CD14-positive monocyte (primary cell): ENCODE measurements around the gene NEDD4L. TPM values are rescaled to one million over a fixed set of nuclear protein-coding genes. Genes with fewer than 3 reads are reported as not detected.

Source experiments
- DNase-seq, 3 donors: peaks; one replicate each; pipeline ENCODE4 v3.0.0-alpha.2; 2011 to 2022
- H2AFZ ChIP-seq: 2 replicates; pipeline ENCODE4 v1.6.0; 2012; ENCODE audit warnings: mild to moderate bottlenecking, low read depth, low read length, inconsistent platforms; ENCODE audit not compliant: insufficient read depth, poor library complexity, severe bottlenecking
- H3K27ac ChIP-seq, 2 donors: 1 replicate in 1 of 2; 2 replicates in 1 of 2; pipeline ENCODE4 v1.5.1; 2012 to 2013; ENCODE audit warnings: low read length in 2 of 2, control low read depth in 1 of 2, inconsistent platforms in 1 of 2, low read depth in 1 of 2, mild to moderate bottlenecking in 1 of 2
- H3K27me3 ChIP-seq, 2 donors: one replicate each; pipeline versions ENCODE4 v1.6.0 to v1.6.1; 2011 to 2013; ENCODE audit warnings: low read length in 2 of 2; ENCODE audit not compliant: control insufficient read depth in 2 of 2, insufficient read depth in 2 of 2
- H3K36me3 ChIP-seq, 2 donors: replicated peaks in 1 of 2; 1 replicate in 1 of 2; 2 replicates in 1 of 2; pipeline versions ENCODE4 v1.5.1 to v1.6.1; 2012 to 2013; ENCODE audit warnings: low read length in 2 of 2, control low read depth in 1 of 2, inconsistent platforms in 1 of 2, mild to moderate bottlenecking in 1 of 2; ENCODE audit not compliant: insufficient read depth in 2 of 2, control insufficient read depth in 1 of 2
- H3K4me1 ChIP-seq, 2 donors: 1 replicate in 1 of 2; 2 replicates in 1 of 2; pipeline versions ENCODE4 v1.5.1 to v1.6.1; 2012 to 2013; ENCODE audit warnings: low read length in 2 of 2, control low read depth in 1 of 2, inconsistent platforms in 1 of 2, mild to moderate bottlenecking in 1 of 2, moderate library complexity in 1 of 2; ENCODE audit not compliant: insufficient read depth in 2 of 2, control insufficient read depth in 1 of 2
- H3K4me2 ChIP-seq: replicated peaks from 2 replicates; pipeline ENCODE3; 2012; ENCODE audit warnings: low read length, moderate library complexity, mild to moderate bottlenecking; ENCODE audit not compliant: poor library complexity, severe bottlenecking; ENCODE audit errors: extremely low read depth
- H3K4me3 ChIP-seq, 3 experiments: fragments of 200-600 bp in 1 of 3; sonication (generic) in 1 of 3; replicated peaks in 1 of 3; 1 replicate in 2 of 3; 2 replicates in 1 of 3; pipeline ENCODE4 v1.5.1; 2011 to 2013; ENCODE audit warnings: low read length in 3 of 3, mild to moderate bottlenecking in 3 of 3, control low read depth in 2 of 3, low read depth in 2 of 3, inconsistent platforms in 1 of 3, moderate library complexity in 1 of 3
- H3K79me2 ChIP-seq: 2 replicates; pipeline ENCODE4 v1.6.0; 2012; ENCODE audit warnings: mild to moderate bottlenecking, control low read depth, inconsistent platforms, low read length, moderate library complexity; ENCODE audit not compliant: insufficient read depth
- H3K9ac ChIP-seq: 2 replicates; pipeline ENCODE4 v1.6.0; 2017; ENCODE audit warnings: low read length, mild to moderate bottlenecking; ENCODE audit not compliant: insufficient read depth, poor library complexity, severe bottlenecking
- H3K9me3 ChIP-seq, 2 donors: replicated peaks in 1 of 2; 1 replicate in 1 of 2; 2 replicates in 1 of 2; pipeline versions ENCODE4 v1.5.1 to v1.6.1; 2012 to 2013; ENCODE audit warnings: low read length in 2 of 2, control low read depth in 1 of 2; ENCODE audit not compliant: control insufficient read depth in 1 of 2, insufficient read depth in 1 of 2
- H4K20me1 ChIP-seq: 2 replicates; pipeline ENCODE4 v1.6.0; 2012; ENCODE audit warnings: mild to moderate bottlenecking, low read length, control low read depth, moderate library complexity; ENCODE audit not compliant: insufficient read depth
- H3K27ac Mint-ChIP-seq, 7 donors: one replicate each; pipeline ENCODE4 v1.8.0; 2020; ENCODE audit warnings: mild to moderate bottlenecking in 7 of 7, mixed read lengths in 7 of 7, moderate library complexity in 6 of 7, inconsistent platforms in 2 of 7
- H3K27me3 Mint-ChIP-seq, 3 donors: one replicate each; pipeline ENCODE4 v1.8.0; 2021 to 2022; ENCODE audit warnings: low read depth in 3 of 3, mild to moderate bottlenecking in 3 of 3, mixed read lengths in 3 of 3, moderate library complexity in 3 of 3, inconsistent platforms in 1 of 3
- H3K36me3 Mint-ChIP-seq, 2 donors: one replicate each; pipeline ENCODE4 v1.8.0; 2020; ENCODE audit warnings: mixed read lengths in 2 of 2, inconsistent platforms in 1 of 2, mild to moderate bottlenecking in 1 of 2
- H3K4me1 Mint-ChIP-seq: one replicate; pipeline ENCODE4 v1.8.0; 2020; ENCODE audit warnings: mild to moderate bottlenecking, mixed read lengths
- H3K4me3 Mint-ChIP-seq, 2 donors: one replicate each; pipeline ENCODE4 v1.8.0; 2020; ENCODE audit warnings: mild to moderate bottlenecking in 2 of 2, mixed read lengths in 2 of 2, moderate library complexity in 1 of 2
- H3K9me3 Mint-ChIP-seq, 7 donors: one replicate each; pipeline ENCODE4 v1.8.0; 2020 to 2022; ENCODE audit warnings: mixed read lengths in 7 of 7, mild to moderate bottlenecking in 6 of 7, moderate library complexity in 6 of 7, inconsistent platforms in 2 of 7
- CTCF ChIP-seq: fragments of 200-600 bp; IDR thresholded peaks from one replicate; pipeline ENCODE4 v1.8.0; 2022; ENCODE audit warnings: antibody characterized with exemption, mild to moderate bottlenecking
- WGBS: methylation state at CpG from one replicate; pipeline ENCODE4 v1.1.5; 2013; ENCODE audit warnings: missing lambda C conversion rate; ENCODE audit not compliant: insufficient coverage; 5-methylcytosine and 5-hydroxymethylcytosine counted together
- intact Hi-C, 2 donors: fragments of 100-400 bp; cut with micrococcal nuclease; formaldehyde crosslinking; loops; one replicate each; pipeline versions ENCODE4 v1.15.0 to v1.15.1; 2023
- polyA plus RNA-seq, 3 donors: library from polyadenylated mRNA; depleted of rRNA in 1 of 3; unstranded in 2 of 3; stranded (reverse) in 1 of 3; fragments of 300-500 nt in 2 of 3; fragments of >200 nt in 1 of 3; fragmentation: Illumina TruSeq in 2 of 3; gene quantifications; 1 replicate in 2 of 3; 2 replicates in 1 of 3; pipeline ENCODE4 v1.2.3, GENCODE V29; 2012 to 2021

Gene NEDD4L
- polyA plus RNA-seq, 3 donors: 2.5 to 5.2 (median 4.5) TPM

- H3K36me3 Mint-ChIP-seq: no peaks in the 10 kb centered on the region
- Histone ChIP-seq H2AFZ (no peak overlapping the region), H3K4me1 (peaks cover 12 to 16% of the 10 kb centered on the region in 2 donors), H3K27ac (peak overlapping the region; percentile 75 to 79), H3K79me2 (no peaks in the 10 kb centered on the region), H3K4me3 (no peak overlapping the region), H3K9me3 (no peaks in the 10 kb centered on the region), H3K36me3 (no peaks in the 10 kb centered on the region), H4K20me1 (no peaks in the 10 kb centered on the region), H3K27me3 (no peaks in the 10 kb centered on the region), H3K4me2 (no peak overlapping the region), H3K9ac (no peak overlapping the region)
- H3K27ac Mint-ChIP-seq: peak overlapping the region in 6 of 7 donors; percentile 40 to 90 (median 84)
- H3K4me3 Mint-ChIP-seq: no peak overlapping the region
- peaks cover 11% of the 10 kb centered on the region for H3K4me1 Mint-ChIP-seq
- intact Hi-C loops: no loop called here
- peaks cover 0 to 2% (median 0%) of the 10 kb centered on the region in 3 donors for H3K27me3 Mint-ChIP-seq
- no peaks in the 10 kb centered on the region for H3K9me3 Mint-ChIP-seq
- no peak for TF ChIP-seq CTCF
- 60% methylated on average over 2 of the region's 4 CpGs for WGBS
- peak; percentile 49 to 77 (median 71) for DNase-seq
Measured at GRCh38 chr18:58348517-58348916, 304.5 kb downstream of the NEDD4L start.

GRCh38 chr18:58348951-58349350 lies 304.9 kb downstream of the NEDD4L start:
- no peaks in the 10 kb centered on the region for H3K9me3 Mint-ChIP-seq
- intact Hi-C loops: no loop called here
- H3K36me3 Mint-ChIP-seq: no peaks in the 10 kb centered on the region
- WGBS: 56% methylated on average over 7 of the region's 7 CpGs
- Histone ChIP-seq H3K4me2 (no peak overlapping the region), H3K27me3 (no peaks in the 10 kb centered on the region), H3K27ac (peak overlapping the region; percentile 75 to 79), H3K9me3 (no peaks in the 10 kb centered on the region), H3K4me3 (no peak overlapping the region), H4K20me1 (no peaks in the 10 kb centered on the region), H2AFZ (no peak overlapping the region), H3K4me1 (peaks cover 12 to 16% of the 10 kb centered on the region in 2 donors), H3K36me3 (no peaks in the 10 kb centered on the region), H3K79me2 (no peaks in the 10 kb centered on the region), H3K9ac (no peak overlapping the region)
- peaks cover 0 to 2% (median 0%) of the 10 kb centered on the region in 3 donors for H3K27me3 Mint-ChIP-seq
- no peak for TF ChIP-seq CTCF
- peaks cover 11% of the 10 kb centered on the region for H3K4me1 Mint-ChIP-seq
- peak overlapping the region in 6 of 7 donors; percentile 40 to 90 (median 84) for H3K27ac Mint-ChIP-seq
- no peak overlapping the region for H3K4me3 Mint-ChIP-seq
- DNase-seq: peak in 1 of 3 donors; percentile 15
